Ovary (tissue), 9 donors: ENCODE results near the gene ACER3. TPM values are rescaled to one million over a fixed set of nuclear protein-coding genes. Genes with fewer than 3 reads are reported as not detected.

Source experiments
- DNase-seq, 5 donors: peaks; one replicate each; pipeline ENCODE4 v3.0.0-alpha.2; 2019 to 2020
- H3K27ac ChIP-seq, 2 donors: fragments of 200-600 bp; one replicate each; pipeline versions ENCODE4 v1.5.1 to v1.8.0; 2019 to 2022
- H3K27me3 ChIP-seq: fragments of 200-600 bp; one replicate; pipeline ENCODE4 v1.8.0; 2022
- H3K36me3 ChIP-seq: fragments of 200-600 bp; sonication (generic); one replicate; pipeline ENCODE4 v1.5.1; 2019
- H3K4me1 ChIP-seq: one replicate; pipeline ENCODE4 v1.8.1; 2013; ENCODE audit warnings: mild to moderate bottlenecking, moderate library complexity; ENCODE audit not compliant: insufficient read depth
- H3K4me3 ChIP-seq: fragments of 200-600 bp; sonication (generic); one replicate; pipeline ENCODE4 v1.5.1; 2017
- H3K9me3 ChIP-seq, 2 donors: fragments of 200-600 bp in 1 of 2; sonication (generic) in 1 of 2; one replicate each; pipeline versions ENCODE4 v1.5.1 to v1.8.1; 2013 to 2019; ENCODE audit warnings: mild to moderate bottlenecking in 1 of 2, moderate library complexity in 1 of 2
- CTCF ChIP-seq, 3 donors: fragments of 450-650 bp in 2 of 3; fragments of 200-600 bp in 1 of 3; IDR thresholded peaks; one replicate each; pipeline versions ENCODE4 v1.5.1 to v1.8.0; 2016 to 2022; ENCODE audit warnings: antibody characterized with exemption in 3 of 3, mild to moderate bottlenecking in 1 of 3
- EP300 ChIP-seq: sonication (generic); formaldehyde crosslinking; IDR thresholded peaks from one replicate; pipeline ENCODE4 v1.6.1; 2017; ENCODE audit warnings: antibody characterized with exemption
- POLR2A ChIP-seq: fragments of 450-650 bp; IDR thresholded peaks from one replicate; pipeline ENCODE4 v1.6.1; 2017; ENCODE audit warnings: antibody characterized with exemption, mild to moderate bottlenecking, moderate library complexity
- WGBS, 3 donors: extraction: QIAGEN DNeasy Blood & Tissue Kit in 1 of 3; methylation state at CpG; one replicate each; pipeline versions ENCODE4 v1.1.5 to v1.1.7; 2013 to 2017; 5-methylcytosine and 5-hydroxymethylcytosine counted together
- intact Hi-C, 4 donors: fragments of 100-400 bp; cut with DNase I; formaldehyde crosslinking; loops; one replicate each; pipeline versions ENCODE4 v1.11.0 to v1.15.1; 2022 to 2023
- polyA plus RNA-seq, 2 donors: library from polyadenylated mRNA; stranded (reverse); fragments of 200-250 nt in 1 of 2; fragments of 350-450 nt in 1 of 2; fragmentation: Illumina TruSeq in 1 of 2; extraction: RNeasy Lipid Tissue Mini Kit (QIAGEN cat#74804) in 1 of 2; gene quantifications; one replicate each; pipeline ENCODE4 v1.2.3, GENCODE V29; 2013 to 2014
- total RNA-seq, 7 donors: library from RNA; depleted of rRNA in 2 of 7; stranded (reverse); fragments of >200 nt in 2 of 7; fragmentation: NEBNext Ultra II Directional in 3 of 7; extraction: Animal tissue kit (Norgen Biotek cat#: 25700) in 3 of 7; gene quantifications; one replicate each; pipeline versions ENCODE4 v1.1.0 to v1.2.4, GENCODE V29; 2016 to 2023
- donor health status: DM: no; HTN: no; CAD: no; lungs with moderate emphysema.
- donor health status: DM: no; HTN: no; CAD: no.
- donor health status: Bipolar disorder and iron deficiency.
- donor health status: DM: yes; HTN: yes; CAD: no.
- donor health status: DM: no; HTN: no; CAD: no.
- donor health status: DM: yes; HTN: yes; CAD: no.

The ACER3 gene
- total and polyA plus RNA-seq, 9 donors, result 2.4 to 20.7 (median 8.4) TPM

GRCh38 chr11:76878014-76878413 is 17.3 kb downstream of the ACER3 start:
- Histone ChIP-seq H3K4me3 (no peak overlapping the region), H3K4me1 (no peaks in the 10 kb centered on the region), H3K36me3 (no peaks in the 10 kb centered on the region), H3K9me3 (no peaks in the 10 kb centered on the region), H3K27ac (no peak overlapping the region), H3K27me3 (no peaks in the 10 kb centered on the region)
- 90% methylated on average over 2 of the region's 2 CpGs for WGBS, 3 donors
- intact Hi-C loops, result no loop called here
- no peak for TF ChIP-seq CTCF (IDR thresholded peaks at IDR 0.05)
- no peak for TF ChIP-seq POLR2A
- TF ChIP-seq EP300, result no peak
- DNase-seq, result no peak

GRCh38 chr11:76880314-76880713 is 19.6 kb downstream of the ACER3 start:
- TF ChIP-seq POLR2A, result no peak
- no peak for TF ChIP-seq CTCF (IDR thresholded peaks at IDR 0.05)
- TF ChIP-seq EP300, result no peak
- 67 to 86% (median 74%) methylated on average over 2 of the region's 2 CpGs for WGBS, 3 donors

GRCh38 chr11:76880956-76881355 is 20.2 kb downstream of the ACER3 start:
- Histone ChIP-seq H3K4me1 (no peaks in the 10 kb centered on the region), H3K27ac (no peak overlapping the region), H3K36me3 (no peaks in the 10 kb centered on the region), H3K9me3 (no peaks in the 10 kb centered on the region), H3K4me3 (no peak overlapping the region), H3K27me3 (no peaks in the 10 kb centered on the region)
- TF ChIP-seq EP300 (no peak), CTCF (IDR thresholded peaks at IDR 0.05) (no peak), POLR2A (no peak)
- 93 to 98% (median 96%) methylated on average over 4 of the region's 4 CpGs for WGBS, 3 donors
- intact Hi-C loops, result no loop called here
- DNase-seq, result no peak

More at GRCh38 chr11:76880314-76880713, 19.6 kb downstream of the ACER3 start:
- Histone ChIP-seq H3K27ac (no peak overlapping the region), H3K27me3 (no peaks in the 10 kb centered on the region), H3K9me3 (no peaks in the 10 kb centered on the region), H3K4me1 (no peaks in the 10 kb centered on the region), H3K4me3 (no peak overlapping the region), H3K36me3 (no peaks in the 10 kb centered on the region)
- intact Hi-C loops, result no loop called here
- DNase-seq, result no peak

- no peaks in the 10 kb centered on the region for H3K9me3 ChIP-seq
- TF ChIP-seq EP300, result no peak
- TF ChIP-seq POLR2A, result no peak
- no peak for TF ChIP-seq CTCF (IDR thresholded peaks at IDR 0.05)
- 89 to 92% (median 89%) methylated on average over 9 of the region's 9 CpGs for WGBS, 3 donors
- no peak overlapping the region for H3K4me3 ChIP-seq
- H3K4me1 ChIP-seq, result no peaks in the 10 kb centered on the region
- H3K36me3 ChIP-seq, result no peaks in the 10 kb centered on the region
- H3K27ac ChIP-seq, result no peak overlapping the region
- intact Hi-C loops, result no loop called here
- no peak for DNase-seq
- no peaks in the 10 kb centered on the region for H3K27me3 ChIP-seq
Observed at GRCh38 chr11:76885390-76886097, 24.8 kb downstream of the ACER3 start.
